Measurements from ENCODE around the gene INHBE.

GRCh38 chr12:57483466-57483865 is 28.4 kb downstream of the INHBE start:
- TF ChIP-seq SIN3A (IDR thresholded peaks at IDR 0.05; ENCODE audit: borderline replicate concordance, insufficient read depth, low read length) (no peak), TAF1 (IDR thresholded peaks at IDR 0.05; ENCODE audit: borderline replicate concordance, insufficient read depth, low read length) (no peak), REST (IDR thresholded peaks at IDR 0.05; ENCODE audit: insufficient read depth in 1 of 2, low read depth in 2 of 2, low read length in 2 of 2) (no peak), POLR2AphosphoS5 (IDR thresholded peaks at IDR 0.05; ENCODE audit: low read depth, low read length) (no peak)

All from PFSK-1 (cell line).